ENCODE measurements around the gene SYT6. TPM values are rescaled to one million over a fixed set of nuclear protein-coding genes. Genes with fewer than 3 reads are reported as not detected.

Gene SYT6
- total RNA-seq, 1 experiment from 2014 or later = 77.2 TPM

DNA sequence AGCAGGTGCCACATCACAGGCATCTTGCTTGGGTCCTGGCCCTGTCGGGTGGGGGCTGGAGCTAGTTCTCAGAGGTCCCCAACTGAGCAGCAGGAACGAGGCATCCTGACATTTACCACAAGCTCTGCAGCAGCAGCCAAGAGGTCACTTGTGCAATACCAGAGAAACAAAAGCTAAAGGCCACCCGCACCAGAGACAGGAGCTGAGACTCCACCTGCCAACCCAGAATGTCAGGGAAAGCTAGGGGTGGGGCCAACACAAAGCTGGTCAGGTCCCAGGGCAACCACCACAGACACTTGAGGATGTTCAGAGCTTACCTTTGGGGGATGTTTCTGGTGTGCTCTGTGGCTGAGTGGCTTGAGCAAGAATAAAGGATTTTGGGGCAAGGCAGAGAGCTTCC is 13.6 kb upstream of the SYT6 start:
- WGBS (ENCODE audit: extremely low coverage, insufficient read length, low lambda C conversion rate) = no CpG with 5 or more reads among the region's 3 CpGs
- H3K4me1 ChIP-seq (ENCODE audit: insufficient read depth, low read length) = no peaks in the 10 kb centered on the region; the same call in 1 of the 2 replicates
- no peak overlapping the region for H4K8ac ChIP-seq (replicated peaks; ENCODE audit: insufficient read length, low read depth, low read length)
- no peak overlapping the region for H3K27ac ChIP-seq (ENCODE audit: insufficient read length, low read depth, low read length)
- TF ChIP-seq, protein P1, sequence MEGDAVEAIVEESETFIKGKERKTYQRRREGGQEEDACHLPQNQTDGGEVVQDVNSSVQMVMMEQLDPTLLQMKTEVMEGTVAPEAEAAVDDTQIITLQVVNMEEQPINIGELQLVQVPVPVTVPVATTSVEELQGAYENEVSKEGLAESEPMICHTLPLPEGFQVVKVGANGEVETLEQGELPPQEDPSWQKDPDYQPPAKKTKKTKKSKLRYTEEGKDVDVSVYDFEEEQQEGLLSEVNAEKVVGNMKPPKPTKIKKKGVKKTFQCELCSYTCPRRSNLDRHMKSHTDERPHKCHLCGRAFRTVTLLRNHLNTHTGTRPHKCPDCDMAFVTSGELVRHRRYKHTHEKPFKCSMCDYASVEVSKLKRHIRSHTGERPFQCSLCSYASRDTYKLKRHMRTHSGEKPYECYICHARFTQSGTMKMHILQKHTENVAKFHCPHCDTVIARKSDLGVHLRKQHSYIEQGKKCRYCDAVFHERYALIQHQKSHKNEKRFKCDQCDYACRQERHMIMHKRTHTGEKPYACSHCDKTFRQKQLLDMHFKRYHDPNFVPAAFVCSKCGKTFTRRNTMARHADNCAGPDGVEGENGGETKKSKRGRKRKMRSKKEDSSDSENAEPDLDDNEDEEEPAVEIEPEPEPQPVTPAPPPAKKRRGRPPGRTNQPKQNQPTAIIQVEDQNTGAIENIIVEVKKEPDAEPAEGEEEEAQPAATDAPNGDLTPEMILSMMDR (conservative IDR thresholded peaks at IDR 0.05) = no peak
- H3K23ac ChIP-seq (ENCODE audit: insufficient read length, low read depth, low read length) = no peak overlapping the region
- no peaks in the 10 kb centered on the region for H3K79me2 ChIP-seq (ENCODE audit: insufficient read depth, low read length)
- H3K27me3 Mint-ChIP-seq (ENCODE audit: low read depth) = peaks cover 19% of the 10 kb centered on the region
- no peak overlapping the region for H2AFZ ChIP-seq (ENCODE audit: low read length)
- no peaks in the 10 kb centered on the region for H3K27me3 ChIP-seq (ENCODE audit: insufficient read depth, low read length)
- no peaks in the 10 kb centered on the region for H3K9me3 ChIP-seq (ENCODE audit: control insufficient read depth, low read depth, low read length)
- H2BK15ac ChIP-seq (ENCODE audit: low read depth, low read length) = no peak overlapping the region
- H3K18ac ChIP-seq (ENCODE audit: insufficient read length, low read depth, low read length) = no peak overlapping the region
- no peak overlapping the region for H3K4me2 ChIP-seq (ENCODE audit: insufficient read depth, insufficient read length, low read length)
- no peaks in the 10 kb centered on the region for H3K79me1 ChIP-seq (ENCODE audit: insufficient read depth, low read depth, low read length, poor library complexity, severe bottlenecking)
- no peak overlapping the region for H4K5ac ChIP-seq (ENCODE audit: insufficient read length, low read depth, low read length)
- H3K9ac ChIP-seq (ENCODE audit: extremely low read depth, insufficient read length, low read length) = no peak overlapping the region
- H4K91ac ChIP-seq (ENCODE audit: insufficient read length, low read depth, low read length) = no peak overlapping the region
- peaks cover 16 to 30% of the 10 kb centered on the region in 2 experiments for H3K4me1 Mint-ChIP-seq
- no peak overlapping the region for H2BK12ac ChIP-seq (ENCODE audit: insufficient read length, low read depth, low read length)
- H3K27ac Mint-ChIP-seq = no peak overlapping the region
- H4K20me1 ChIP-seq (ENCODE audit: control insufficient read depth, insufficient read depth, insufficient read length) = no peaks in the 10 kb centered on the region
- H2BK20ac ChIP-seq (ENCODE audit: low read depth, low read length, poor library complexity, severe bottlenecking) = no peak overlapping the region
- no peaks in the 10 kb centered on the region for H3K36me3 Mint-ChIP-seq (ENCODE audit: insufficient read depth in 1 of 3, low read depth in 3 of 3)
- no peak overlapping the region for H2BK120ac ChIP-seq (ENCODE audit: low read depth, low read length, poor library complexity, severe bottlenecking)
- H3K9me3 Mint-ChIP-seq = no peaks in the 10 kb centered on the region
- no peak overlapping the region for H2AK5ac ChIP-seq (ENCODE audit: insufficient read length, low read length)
- no peak overlapping the region for H3K14ac ChIP-seq (ENCODE audit: insufficient read depth, low read length)
- no peak overlapping the region for H2BK5ac ChIP-seq (ENCODE audit: insufficient read length, low read length)
- H3K4ac ChIP-seq (ENCODE audit: low read depth, low read length) = no peak overlapping the region
- H3K56ac ChIP-seq (ENCODE audit: insufficient read length, low read depth, low read length) = no peak overlapping the region
- H3K23me2 ChIP-seq (ENCODE audit: insufficient read length, low read depth, low read length, poor library complexity, severe bottlenecking) = no peaks in the 10 kb centered on the region
- H3K4me3 Mint-ChIP-seq = no peak overlapping the region
- no peak overlapping the region for H3T11ph ChIP-seq (ENCODE audit: low read length)
- DNase-seq = no peak
